GM19455 (cell line): Measurements from ENCODE around the gene CNIH2.
A peak's percentile ranks its signal among the peaks of the same experiment; 100 is the strongest.

Experiments
- ATAC-seq: cut with Tn5 transposase; IDR thresholded peaks from one replicate; pipeline ENCODE4 v1.9.1; 2021; ENCODE audit not compliant: unreplicated experiment

CNIH2 gene

GRCh38 chr11:66258473-66258893 is 19.5 kb upstream of the CNIH2 start:
- ATAC-seq: no peak

GRCh38 chr11:66259225-66259624 is 18.8 kb upstream of the CNIH2 start:
- no peak for ATAC-seq

- ATAC-seq: no peak
Observed at GRCh38 chr11:66259956-66260355, 18.0 kb upstream of the CNIH2 start.

- no peak for ATAC-seq
Observed at GRCh38 chr11:66261578-66261977, 16.4 kb upstream of the CNIH2 start.

GRCh38 chr11:66262191-66262590 is 15.8 kb upstream of the CNIH2 start:
- no peak for ATAC-seq

GRCh38 chr11:66262696-66263095 is 15.3 kb upstream of the CNIH2 start:
- ATAC-seq: no peak

GRCh38 chr11:66263231-66263630 is 14.7 kb upstream of the CNIH2 start:
- no peak for ATAC-seq

GRCh38 chr11:66263785-66264184 is 14.2 kb upstream of the CNIH2 start:
- ATAC-seq: no peak

- no peak for ATAC-seq
Observed at GRCh38 chr11:66264383-66264782, 13.6 kb upstream of the CNIH2 start.

GRCh38 chr11:66264914-66265313 is 13.1 kb upstream of the CNIH2 start:
- ATAC-seq: no peak

GRCh38 chr11:66265531-66266377 is 12.2 kb upstream of the CNIH2 start:
- ATAC-seq: no peak

- no peak for ATAC-seq
Observed at GRCh38 chr11:66266378-66267038, 11.5 kb upstream of the CNIH2 start.

GRCh38 chr11:66267039-66267378 is 11.0 kb upstream of the CNIH2 start:
- no peak for ATAC-seq

GRCh38 chr11:66267379-66268243 is 10.4 kb upstream of the CNIH2 start:
- peak; percentile 31 for ATAC-seq

GRCh38 chr11:66268244-66268951 is 9.6 kb upstream of the CNIH2 start, which contains the start of gene RAB1B:
RAB1B (plus strand) TSS chr11:66268639; CDS start chr11:66268680, 41 bp downstream.
- ATAC-seq: peak; percentile 77

GRCh38 chr11:66268952-66269905 is 8.7 kb upstream of the CNIH2 start:
- no peak for ATAC-seq

GRCh38 chr11:66271816-66272215 is 6.2 kb upstream of the CNIH2 start:
- ATAC-seq: no peak

GRCh38 chr11:66272596-66272995 is 5.4 kb upstream of the CNIH2 start:
- no peak for ATAC-seq

GRCh38 chr11:66274219-66274618 is 3.8 kb upstream of the CNIH2 start:
- ATAC-seq: no peak

- no peak for ATAC-seq
Observed at GRCh38 chr11:66275396-66275795, 2.6 kb upstream of the CNIH2 start.
